ENCODE data around the gene ENPP3.

ENPP3 gene

GRCh38 chr6:131642987-131643611 is 6.0 kb downstream of the ENPP3 start:
- DNase-seq, result no peak

- no peak for DNase-seq
Measured at GRCh38 chr6:131643855-131644460, 6.9 kb downstream of the ENPP3 start.

- no peak for DNase-seq
Measured at GRCh38 chr6:131644921-131645320, 7.8 kb downstream of the ENPP3 start.

GRCh38 chr6:131645846-131646245 is 8.7 kb downstream of the ENPP3 start:
- DNase-seq, result no peak

- DNase-seq, result peak; percentile 27
Measured at GRCh38 chr6:131646249-131646670, 9.2 kb downstream of the ENPP3 start.

- no peak for DNase-seq
Measured at GRCh38 chr6:131651782-131652181, 14.7 kb downstream of the ENPP3 start.

- DNase-seq, result no peak
Measured at GRCh38 chr6:131652472-131652871, 15.4 kb downstream of the ENPP3 start.

GRCh38 chr6:131654326-131654725 is 17.2 kb downstream of the ENPP3 start:
- no peak for DNase-seq

GRCh38 chr6:131655387-131655786 is 18.3 kb downstream of the ENPP3 start:
- DNase-seq, result no peak

- no peak for DNase-seq
Measured at GRCh38 chr6:131655951-131656350, 18.8 kb downstream of the ENPP3 start.

GRCh38 chr6:131656667-131657066 is 19.6 kb downstream of the ENPP3 start:
- DNase-seq, result no peak

GRCh38 chr6:131657222-131657621 is 20.1 kb downstream of the ENPP3 start:
- DNase-seq, result no peak

- DNase-seq, result no peak
Measured at GRCh38 chr6:131657630-131658111, 20.6 kb downstream of the ENPP3 start.

GRCh38 chr6:131658287-131658686 is 21.2 kb downstream of the ENPP3 start:
- no peak for DNase-seq

- DNase-seq, result no peak
Measured at GRCh38 chr6:131660195-131660594, 23.1 kb downstream of the ENPP3 start.

- DNase-seq, result no peak
Measured at GRCh38 chr6:131663578-131664165, 26.6 kb downstream of the ENPP3 start.

- no peak for DNase-seq
Measured at GRCh38 chr6:131669891-131670290, 32.8 kb downstream of the ENPP3 start.

GRCh38 chr6:131673184-131673583 is 36.1 kb downstream of the ENPP3 start:
- no peak for DNase-seq

GRCh38 chr6:131678442-131678841 is 41.3 kb downstream of the ENPP3 start:
- DNase-seq, result no peak

- DNase-seq, result no peak
Measured at GRCh38 chr6:131680868-131681267, 43.8 kb downstream of the ENPP3 start.

- no peak for DNase-seq
Measured at GRCh38 chr6:131681585-131681984, 44.5 kb downstream of the ENPP3 start.

- DNase-seq, result no peak
Measured at GRCh38 chr6:131682442-131682841, 45.3 kb downstream of the ENPP3 start.

GRCh38 chr6:131683479-131683878 is 46.4 kb downstream of the ENPP3 start:
- no peak for DNase-seq

GRCh38 chr6:131685266-131685780 is 48.2 kb downstream of the ENPP3 start:
- DNase-seq, result no peak

Data from NCI-H2171 treated with DMSO at 0.1 percent for 48 hours (cell line).